ENCODE data around the gene ADAMTS2. TPM values are rescaled to one million over a fixed set of nuclear protein-coding genes. Genes with fewer than 3 reads are reported as not detected.

The ADAMTS2 gene
- total and polyA plus RNA-seq, 3 donors from 2014 or later = 10.9 to 19.8 (median 13.6) TPM

- Histone ChIP-seq H3K27ac (no peak overlapping the region), H3K4me1 (peaks cover 17% of the 10 kb centered on the region), H3K36me3 (ENCODE audit: low read depth, missing control alignments) (no peaks in the 10 kb centered on the region), H3K27me3 (no peaks in the 10 kb centered on the region), H3K4me3 (no peak overlapping the region), H3K9me3 (no peaks in the 10 kb centered on the region)
- intact Hi-C loops (cut with DNase I; ENCODE audit: low total_unique reads) = loop anchor here (5.0 kb wide), 1 partner anchor 332 kb away; no protein-coding TSS in a partner anchor
- 91 to 95% methylated on average over 7 to 15 of the region's 15 CpGs for WGBS, 2 donors
- no peak for TF ChIP-seq POLR2A (IDR thresholded peaks at IDR 0.05)
- no peak for TF ChIP-seq CTCF (IDR thresholded peaks at IDR 0.05)
- DNase-seq = no peak
Measured at GRCh38 chr5:179165421-179166170, 179.7 kb downstream of the ADAMTS2 start.

- DNase-seq = no peak
- Histone ChIP-seq H3K27ac (no peak overlapping the region), H3K4me1 (peaks cover 11% of the 10 kb centered on the region), H3K27me3 (no peaks in the 10 kb centered on the region), H3K36me3 (ENCODE audit: low read depth, missing control alignments) (no peaks in the 10 kb centered on the region), H3K9me3 (no peaks in the 10 kb centered on the region), H3K4me3 (no peak overlapping the region)
- 86 to 91% methylated on average over 17 to 23 of the region's 23 CpGs for WGBS, 2 donors
- no peak for TF ChIP-seq POLR2A (IDR thresholded peaks at IDR 0.05)
- no peak for TF ChIP-seq CTCF (IDR thresholded peaks at IDR 0.05)
- intact Hi-C loops (cut with DNase I; ENCODE audit: low total_unique reads) = loop anchor here (5.0 kb wide), 1 partner anchor 333 kb away; no protein-coding TSS in a partner anchor
Measured at GRCh38 chr5:179164331-179165311, 180.6 kb downstream of the ADAMTS2 start.

- DNase-seq = no peak
- intact Hi-C loops (cut with DNase I; ENCODE audit: low total_unique reads) = no loop called here
- TF ChIP-seq POLR2A (IDR thresholded peaks at IDR 0.05) = no peak
- TF ChIP-seq CTCF (IDR thresholded peaks at IDR 0.05) = no peak
- Histone ChIP-seq H3K36me3 (ENCODE audit: low read depth, missing control alignments) (no peaks in the 10 kb centered on the region), H3K4me3 (no peak overlapping the region), H3K27me3 (no peaks in the 10 kb centered on the region), H3K9me3 (no peaks in the 10 kb centered on the region), H3K4me1 (peaks cover 11% of the 10 kb centered on the region), H3K27ac (no peak overlapping the region)
- 91 to 94% methylated on average over 15 of the region's 15 CpGs for WGBS, 2 donors
Measured at GRCh38 chr5:179163236-179164155, 181.8 kb downstream of the ADAMTS2 start.

- no peak for DNase-seq
- Histone ChIP-seq H3K4me3 (no peak overlapping the region), H3K9me3 (no peaks in the 10 kb centered on the region), H3K36me3 (ENCODE audit: low read depth, missing control alignments) (no peaks in the 10 kb centered on the region), H3K27me3 (no peaks in the 10 kb centered on the region), H3K4me1 (peaks cover 8% of the 10 kb centered on the region), H3K27ac (no peak overlapping the region)
- 92 to 96% methylated on average over 12 to 24 of the region's 24 CpGs for WGBS, 2 donors
- TF ChIP-seq CTCF (IDR thresholded peaks at IDR 0.05) = no peak
- TF ChIP-seq POLR2A (IDR thresholded peaks at IDR 0.05) = no peak
- intact Hi-C loops (cut with DNase I; ENCODE audit: low total_unique reads) = no loop called here
Measured at GRCh38 chr5:179162351-179163235, 182.7 kb downstream of the ADAMTS2 start.
